GM12878 (cell line): ENCODE data around the gene MAN2A1. TPM values are rescaled to one million over a fixed set of nuclear protein-coding genes. Genes with fewer than 3 reads are reported as not detected.

Experiments
- ATAC-seq: fragments of 200-7000 bp; cut with Tn5 transposase; 3 replicates; pipeline ENCODE4 v1.9.1; 2020; ENCODE audit warnings: mild to moderate bottlenecking, moderate library complexity
- BruUV-seq: library from RNA; stranded (reverse); fragments of 400-500 nt; replicated peaks from 2 replicates; lab custom pipeline; 2021; lab: Mats Ljungman, UMichigan
- CTCF ChIA-PET: fragments of 300-600 bp; sonication (Branson Sonifier 250); formaldehyde crosslinking; extraction: SDS; loops from one replicate; lab custom pipeline; 2021; ENCODE audit warnings: inconsistent platforms; lab: Yijun Ruan, JAX
- POLR2A ChIA-PET: fragments of 350-600 bp; formaldehyde crosslinking; extraction: SDS; loops from one replicate; lab custom pipeline; 2021; ENCODE audit warnings: inconsistent platforms; lab: Charles Lee
- RAD21 ChIA-PET: fragments of 300-600 bp; sonication (Branson Sonifier 250); formaldehyde crosslinking; loops from one replicate; lab custom pipeline; 2023; ENCODE audit warnings: antibody characterized with exemption; ENCODE audit not compliant: unreplicated experiment; lab: Charles Lee
- SMC1A ChIA-PET: fragments of 300-600 bp; sonication (Branson Sonifier 250); formaldehyde crosslinking; loops from one replicate; lab custom pipeline; 2023; ENCODE audit not compliant: unreplicated experiment, uncharacterized antibody; lab: Charles Lee
- DNase-seq: peaks from one replicate; pipeline ENCODE4 v3.0.0-alpha.2; 2011; ENCODE audit warnings: low read depth, low spot score
- FAIRE-seq: peaks from 3 replicates; lab custom pipeline; 2011; peaks lifted over from hg19 to GRCh38; lab: Jason Lieb, UNC
- H2AFZ ChIP-seq: 2 replicates; pipeline ENCODE4 v1.6.0; 2011; ENCODE audit warnings: low read depth, low read length, control low read depth; ENCODE audit not compliant: control insufficient read depth
- H3K27ac ChIP-seq: 2 replicates; pipeline ENCODE4 v1.5.1; 2011; ENCODE audit warnings: control low read depth; ENCODE audit not compliant: control insufficient read depth, insufficient read depth
- H3K27me3 ChIP-seq, 2 experiments: replicated peaks in 1 of 2; 2 replicates each; pipeline versions ENCODE4 v1.6.0 to v1.6.1; 2011; ENCODE audit warnings: low read length in 1 of 2; ENCODE audit not compliant: control insufficient read depth in 2 of 2, insufficient read depth in 2 of 2
- H3K36me3 ChIP-seq, 2 experiments: 2 replicates each; pipeline ENCODE4 v1.5.1; 2011; ENCODE audit warnings: low read length in 1 of 2; ENCODE audit not compliant: control insufficient read depth in 2 of 2, insufficient read depth in 2 of 2
- H3K4me1 ChIP-seq: 2 replicates; pipeline ENCODE4 v1.6.1; 2011; ENCODE audit warnings: mild to moderate bottlenecking, low read length, moderate library complexity, mixed read lengths; ENCODE audit not compliant: control insufficient read depth, insufficient read depth
- H3K4me2 ChIP-seq: 2 replicates; pipeline ENCODE4 v1.6.0; 2011; ENCODE audit warnings: control low read depth; ENCODE audit not compliant: control insufficient read depth, insufficient read depth
- H3K4me3 ChIP-seq: fragments of 200-600 bp; sonication (generic); 2 replicates; pipeline ENCODE4 v1.5.1; 2016
- H3K79me2 ChIP-seq: 2 replicates; pipeline ENCODE4 v1.6.0; 2011; ENCODE audit warnings: low read length; ENCODE audit not compliant: control insufficient read depth, insufficient read depth
- H3K9ac ChIP-seq: 2 replicates; pipeline ENCODE4 v1.8.0; 2011; ENCODE audit warnings: low read length, control low read depth, mixed read lengths; ENCODE audit not compliant: control insufficient read depth, insufficient read depth
- H3K9me3 ChIP-seq: replicated peaks from 3 replicates; pipeline ENCODE4 v1.5.1; 2011; ENCODE audit warnings: mild to moderate bottlenecking, low read length; ENCODE audit not compliant: control insufficient read depth, insufficient read depth
- H4K20me1 ChIP-seq: 2 replicates; pipeline ENCODE4 v1.6.0; 2011; ENCODE audit not compliant: control insufficient read depth, insufficient read depth
- ASH2L ChIP-seq: fragments of 300-600, 200-600 bp; sonication (generic); IDR thresholded peaks from 2 replicates; pipeline ENCODE4 v1.6.1; 2017; ENCODE audit warnings: low read depth, mild to moderate bottlenecking, borderline replicate concordance
- CREB1 ChIP-seq: IDR thresholded peaks from 2 replicates; pipeline ENCODE4 v1.6.1; 2012; ENCODE audit warnings: low read depth, mild to moderate bottlenecking, inconsistent platforms
- HCFC1 ChIP-seq: fragments of 150-350 bp; IDR thresholded peaks from 2 replicates; pipeline ENCODE4 v1.6.1; 2014; ENCODE audit warnings: low read length
- HDAC6 ChIP-seq: fragments of 200-600 bp; sonication (generic); IDR thresholded peaks from one replicate; pipeline ENCODE4 v1.8.0; 2017; ENCODE audit warnings: antibody characterized with exemption; ENCODE audit not compliant: unreplicated experiment
- IKZF1 ChIP-seq: fragments of 450-650 bp; conservative IDR thresholded peaks from 2 replicates; pipeline ENCODE4 v1.6.1; 2017; ENCODE audit warnings: antibody characterized with exemption, mild to moderate bottlenecking
- MTA2 ChIP-seq: fragments of 450-650 bp; IDR thresholded peaks from 2 replicates; pipeline ENCODE4 v1.6.1; 2016; ENCODE audit warnings: low read depth, mild to moderate bottlenecking, moderate library complexity
- SREBF2 ChIP-seq: IDR thresholded peaks from 2 replicates; pipeline ENCODE4 v1.6.1; 2012; ENCODE audit warnings: mild to moderate bottlenecking, low read length
- TAF1 ChIP-seq: IDR thresholded peaks from 2 replicates; pipeline ENCODE4 v1.6.1; 2011; ENCODE audit warnings: mild to moderate bottlenecking, low read depth, low read length, borderline replicate concordance
- TCF12 ChIP-seq: IDR thresholded peaks from 2 replicates; pipeline ENCODE4 v1.6.1; 2011; ENCODE audit warnings: low read depth, mild to moderate bottlenecking, low read length
- ZNF207 ChIP-seq: fragments of 450-650 bp; IDR thresholded peaks from 2 replicates; pipeline ENCODE4 v1.6.1; 2014; ENCODE audit warnings: antibody characterized with exemption, mild to moderate bottlenecking, borderline replicate concordance
- WGBS: methylation state at CpG from one replicate; pipeline ENCODE4 v1.1.6; 2016; ENCODE audit warnings: low lambda C conversion rate; ENCODE audit not compliant: insufficient replicate concordance, insufficient coverage; ENCODE audit errors: missing lambda C conversion rate; 5-methylcytosine and 5-hydroxymethylcytosine counted together
- in situ Hi-C: fragments of 300-500 bp; cut with MboI; formaldehyde crosslinking; loops from 9 replicates; pipeline ENCODE4 v1.14.3; 2018; ENCODE audit warnings: mixed read lengths
- intact Hi-C: fragments of 100-400 bp; cut with micrococcal nuclease; formaldehyde crosslinking; loops from one replicate; pipeline ENCODE4 v1.14.2; 2022; ENCODE audit not compliant: unreplicated experiment
- polyA plus RNA-seq, 11 experiments: library from polyadenylated mRNA; depleted of rRNA in 4 of 11; unstranded in 6 of 11; stranded (reverse) in 5 of 11; fragments of >200 nt; fragmentation: Nextera tagmentation in 4 of 11; fragmentation: Illumina TruSeq in 1 of 11; extraction: Ambion mirVana in 4 of 11; extraction: Trizol in 1 of 11; gene quantifications; 1 replicate in 1 of 11; 2 replicates in 10 of 11; pipeline versions ENCODE4 v1.2.1 to v1.2.3, GENCODE V29; 2011 to 2016; ENCODE audit warnings: inconsistent platforms in 2 of 11, missing spikeins in 2 of 11, low read depth in 1 of 11
- total RNA-seq, 4 experiments: library from RNA; depleted of rRNA in 3 of 4; stranded (reverse); fragments of >200 nt in 3 of 4; fragmentation: Illumina TruSeq in 1 of 4; extraction: Trizol in 1 of 4; gene quantifications; 2 replicates each; pipeline versions ENCODE4 v1.2.1 to v1.2.3, GENCODE V29; 2013 to 2021
- TF ChIP-seq, protein P1 (sequence below): IDR thresholded peaks from 2 replicates; pipeline ENCODE4 v1.6.1; 2011; ENCODE audit warnings: borderline replicate concordance, low read depth, mild to moderate bottlenecking, moderate library complexity, mixed read lengths, low read length; ENCODE audit not compliant: insufficient read depth; ENCODE audit errors: extremely low read length

The MAN2A1 gene
- total and polyA plus RNA-seq, 10 of the 15 experiments (the other 5 are each of a cell fraction or from before 2014, with no cell fraction given) = 4.2 to 27.9 (median 10.5) TPM

DNA sequence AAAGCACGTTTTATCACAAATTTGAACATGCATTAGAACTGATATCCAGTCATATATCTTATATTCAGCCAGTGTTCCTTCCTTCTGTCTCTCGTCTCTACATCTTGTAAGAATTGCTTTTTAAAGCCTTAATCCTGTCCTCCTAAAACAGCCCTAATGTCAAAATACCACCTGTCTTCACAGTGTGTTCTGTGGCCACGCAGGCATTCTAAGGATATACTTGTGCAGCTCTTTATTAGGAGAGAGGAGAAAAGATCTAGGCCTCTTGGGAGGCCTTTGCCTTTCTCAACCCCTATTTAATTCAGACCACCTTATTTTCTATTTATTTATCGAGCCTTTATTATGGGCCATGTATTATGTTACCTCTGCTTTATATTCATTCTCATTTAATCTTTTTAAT lies 78.3 kb downstream of the MAN2A1 start:
- no peak overlapping the region for H3K27ac ChIP-seq
- no peak for DNase-seq
- no peaks in the 10 kb centered on the region for H3K27me3 ChIP-seq
- ChIA-PET RAD21 (no interaction called here), CTCF (no interaction called here), SMC1A (no interaction called here), POLR2A (no interaction called here)
- no peaks in the 10 kb centered on the region for H4K20me1 ChIP-seq
- ATAC-seq = no peak
- no TSS peak for BruUV-seq
- no peak overlapping the region for H2AFZ ChIP-seq
- no peak overlapping the region for H3K4me3 ChIP-seq
- no peaks in the 10 kb centered on the region for H3K79me2 ChIP-seq
- no peak overlapping the region for H3K4me2 ChIP-seq
- no peaks in the 10 kb centered on the region for H3K4me1 ChIP-seq
- in situ Hi-C loops (no loop called here), intact Hi-C loops (no loop called here)
- H3K9ac ChIP-seq = no peak overlapping the region
- 98% methylated on average over 4 of the region's 4 CpGs for WGBS
- no peaks in the 10 kb centered on the region for H3K36me3 ChIP-seq
- TF ChIP-seq CREB1 (no peak), TCF12 (no peak), HDAC6 (no peak), ASH2L (no peak), SREBF2 (no peak), TAF1 (no peak), HCFC1 (no peak), MTA2 (no peak), IKZF1 (no peak), ZNF207 (no peak)
- TF ChIP-seq, protein P1, sequence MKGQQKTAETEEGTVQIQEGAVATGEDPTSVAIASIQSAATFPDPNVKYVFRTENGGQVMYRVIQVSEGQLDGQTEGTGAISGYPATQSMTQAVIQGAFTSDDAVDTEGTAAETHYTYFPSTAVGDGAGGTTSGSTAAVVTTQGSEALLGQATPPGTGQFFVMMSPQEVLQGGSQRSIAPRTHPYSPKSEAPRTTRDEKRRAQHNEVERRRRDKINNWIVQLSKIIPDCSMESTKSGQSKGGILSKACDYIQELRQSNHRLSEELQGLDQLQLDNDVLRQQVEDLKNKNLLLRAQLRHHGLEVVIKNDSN = no peak
- no peaks in the 10 kb centered on the region for H3K9me3 ChIP-seq
- no peak for FAIRE-seq
